HL-60/S4 (cell line): ENCODE measurements around the gene KIAA0825.

ENCODE experiments used
- in situ Hi-C: fragments of 300-500 bp; cut with MboI; formaldehyde crosslinking; loops from 2 replicates; pipeline ENCODE4 v1.14.3; 2022; ENCODE audit warnings: low sequenced_read_pairs

KIAA0825 gene

DNA sequence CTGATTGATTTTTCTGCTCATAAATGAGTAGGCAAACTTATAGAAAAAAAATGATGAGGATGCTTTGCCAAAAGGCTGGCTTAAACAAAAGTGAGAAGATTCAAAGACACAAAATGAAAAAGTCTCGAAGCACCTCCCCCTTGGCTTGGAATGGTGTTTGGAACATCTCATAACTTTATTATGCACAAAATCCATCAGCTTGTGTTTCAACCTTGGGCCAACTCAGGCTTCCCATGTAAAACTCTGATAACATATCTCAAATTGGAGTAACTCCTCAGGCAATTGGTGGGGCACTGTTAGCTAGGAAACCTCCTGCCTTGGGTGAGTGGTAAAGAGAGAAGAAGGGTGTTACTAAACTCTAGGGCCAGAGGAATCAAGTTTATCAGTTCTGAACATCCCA lies 176.3 kb downstream of the KIAA0825 start:
- in situ Hi-C loops, result no loop called here

DNA sequence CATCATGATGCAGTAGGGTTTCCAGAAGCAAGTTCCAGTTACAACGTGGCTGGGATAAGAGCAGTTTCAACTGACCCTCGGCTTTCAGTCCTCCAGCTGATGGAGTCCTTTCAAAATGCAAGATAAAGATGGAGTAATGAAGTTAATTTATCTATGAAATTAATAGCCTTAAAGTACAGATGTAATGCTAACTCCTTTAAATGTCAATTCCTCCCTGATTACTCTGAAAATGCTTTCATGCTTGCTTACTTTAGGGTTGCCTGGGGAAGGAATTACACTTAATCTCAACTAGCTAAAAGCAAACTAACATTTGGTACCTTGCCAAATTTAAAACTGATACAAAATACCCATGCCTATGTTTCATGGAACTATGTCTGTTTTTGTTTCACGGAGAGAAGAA lies 178.4 kb downstream of the KIAA0825 start:
- in situ Hi-C loops, result no loop called here

DNA sequence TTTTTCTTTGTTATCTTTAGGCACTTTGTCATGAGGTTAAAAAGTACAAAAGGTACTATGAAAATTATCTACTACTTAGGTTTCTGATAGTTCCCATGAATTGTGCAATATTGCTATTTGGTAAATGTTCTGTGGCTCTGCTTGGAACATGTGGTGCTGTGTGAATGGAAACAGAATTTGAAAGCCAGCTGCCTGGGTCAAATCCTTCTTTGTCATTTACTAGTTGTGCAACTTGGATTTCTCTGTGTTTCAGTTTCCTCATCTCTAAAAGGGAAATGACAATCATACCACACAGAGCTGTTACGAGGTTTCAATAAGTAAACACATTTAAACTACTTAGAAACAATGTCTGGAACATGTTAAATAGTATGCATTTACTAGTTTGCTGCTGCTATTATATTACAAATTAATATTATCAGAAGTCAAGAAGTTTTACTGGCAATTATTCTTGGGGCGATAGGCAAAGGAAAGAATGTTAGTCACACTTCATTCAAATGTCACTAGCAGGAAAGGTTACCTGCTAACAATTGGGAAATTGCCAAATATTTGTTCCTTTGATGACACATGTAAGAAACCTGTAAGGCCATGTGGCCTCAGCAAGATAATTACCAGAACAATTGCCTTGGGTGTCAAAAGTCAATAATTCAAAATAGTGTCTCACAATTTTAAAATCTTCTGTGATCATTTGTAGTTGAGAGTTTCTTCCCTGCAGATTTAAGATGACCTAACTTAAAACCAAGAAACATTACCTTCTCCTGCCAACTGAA lies 184.8 kb downstream of the KIAA0825 start:
- in situ Hi-C loops, result no loop called here

DNA sequence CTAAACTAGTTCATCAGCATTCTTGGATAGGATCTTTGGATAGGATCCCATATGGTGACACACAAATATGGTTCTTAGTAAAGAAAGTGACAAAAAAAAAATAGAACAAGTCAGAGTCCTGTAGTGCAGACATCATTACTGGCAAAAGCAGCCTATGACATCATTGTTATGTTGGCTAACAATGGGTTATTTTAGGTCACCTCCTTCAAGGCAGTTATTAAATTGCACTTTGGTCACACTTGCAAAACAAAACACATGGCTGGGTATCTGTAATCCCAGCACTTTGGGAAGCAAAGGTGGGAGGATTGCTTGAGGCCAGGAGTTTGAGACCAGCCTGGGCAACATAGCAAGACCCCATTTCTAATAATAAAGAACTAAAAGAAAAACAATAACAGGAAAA lies 185.9 kb downstream of the KIAA0825 start:
- in situ Hi-C loops, result no loop called here

DNA sequence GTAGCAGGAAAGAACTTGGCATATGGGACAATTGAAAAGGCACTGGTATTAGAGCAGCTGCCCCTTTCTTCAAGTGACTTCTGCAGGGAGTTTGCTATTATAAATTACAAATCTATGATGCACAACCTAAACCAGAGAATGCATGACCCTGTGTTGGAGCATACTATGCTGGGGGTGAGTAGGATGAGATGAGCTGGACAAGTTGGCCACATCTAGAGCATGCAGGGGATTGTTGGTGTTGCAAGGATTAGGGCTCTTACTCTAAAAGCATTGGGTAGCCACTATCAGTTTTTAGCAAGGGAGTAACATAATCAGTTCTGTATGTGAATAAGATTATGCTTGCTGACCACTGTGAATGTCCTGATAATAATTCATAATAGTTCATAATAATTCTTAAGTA lies 186.7 kb downstream of the KIAA0825 start:
- in situ Hi-C loops, result no loop called here

DNA sequence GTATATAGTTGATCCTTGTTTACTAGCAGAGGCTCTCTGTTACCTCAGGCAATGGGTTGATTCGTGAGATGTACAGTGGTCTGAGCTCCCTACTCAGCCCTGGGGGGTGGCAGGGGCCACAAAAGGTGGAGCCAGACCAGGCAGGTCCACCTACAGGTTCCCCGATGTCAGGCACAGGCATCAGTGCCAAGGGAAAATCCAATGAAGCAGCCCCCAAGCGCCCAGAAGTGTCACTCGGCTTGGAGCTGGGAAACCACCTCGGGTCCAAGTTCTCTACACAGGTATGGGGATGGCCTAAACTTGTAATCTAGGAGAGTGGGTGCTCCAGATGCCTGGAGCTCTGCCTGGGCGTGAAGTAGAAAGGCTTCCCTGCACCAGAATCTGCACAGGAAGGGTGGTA lies 188.8 kb downstream of the KIAA0825 start:
- in situ Hi-C loops, result no loop called here

DNA sequence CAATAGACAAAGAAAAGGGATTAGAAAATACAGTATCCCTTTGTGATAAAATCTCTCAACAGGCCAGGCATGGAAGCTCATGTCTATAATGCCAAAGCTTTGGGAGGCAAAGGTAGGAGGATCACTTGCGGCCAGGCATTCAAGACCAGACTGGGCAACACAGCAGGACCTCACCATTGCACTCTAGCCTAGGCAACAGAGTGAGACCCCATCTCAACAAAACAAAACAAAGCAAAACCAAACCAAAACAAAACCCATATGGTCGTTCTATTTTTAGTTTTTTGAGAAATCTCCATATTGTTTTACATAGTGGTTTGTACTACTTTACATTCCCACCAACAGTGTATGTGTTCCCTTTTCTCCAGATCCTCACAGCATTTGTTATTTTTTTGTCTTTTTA lies 193.0 kb downstream of the KIAA0825 start:
- in situ Hi-C loops, result no loop called here

DNA sequence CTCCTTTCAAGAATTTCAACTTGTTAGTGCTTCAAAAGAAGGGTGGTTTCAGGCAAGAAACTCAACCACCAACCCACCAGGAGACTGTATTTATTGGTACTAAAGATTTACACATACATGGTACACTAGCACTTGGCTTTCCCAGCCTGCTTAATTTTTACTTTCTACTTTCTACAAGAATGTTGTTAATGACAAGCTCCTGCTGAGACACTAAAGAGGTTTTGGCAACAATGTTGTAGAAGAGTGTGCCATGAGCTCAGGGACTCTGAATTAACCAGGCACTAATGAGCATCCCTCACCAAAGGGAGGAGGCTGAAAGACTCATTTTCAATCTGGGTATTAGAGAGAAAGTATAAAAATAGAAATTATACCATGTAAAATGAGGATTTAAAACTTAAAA lies 195.0 kb downstream of the KIAA0825 start:
- in situ Hi-C loops, result no loop called here

DNA sequence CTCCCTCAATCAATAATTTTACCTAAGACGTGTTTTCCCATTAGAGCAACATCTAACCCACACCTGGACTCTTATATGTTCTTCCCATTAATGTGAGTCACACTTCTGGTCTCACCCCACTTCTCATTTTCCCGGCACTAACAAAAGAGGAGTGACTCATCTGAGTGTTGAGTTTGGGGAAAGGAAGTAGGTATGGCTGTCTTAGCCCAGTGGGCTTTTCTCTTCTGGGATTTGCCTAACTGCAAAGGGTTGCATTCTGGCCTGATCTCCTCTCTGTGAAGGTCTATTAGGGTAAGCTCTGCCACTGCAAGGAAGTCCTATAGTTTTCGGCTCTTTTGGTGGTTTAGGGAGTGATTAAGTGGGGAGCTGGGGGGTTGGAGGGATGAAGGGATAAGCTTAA lies 195.6 kb downstream of the KIAA0825 start:
- in situ Hi-C loops, result no loop called here

DNA sequence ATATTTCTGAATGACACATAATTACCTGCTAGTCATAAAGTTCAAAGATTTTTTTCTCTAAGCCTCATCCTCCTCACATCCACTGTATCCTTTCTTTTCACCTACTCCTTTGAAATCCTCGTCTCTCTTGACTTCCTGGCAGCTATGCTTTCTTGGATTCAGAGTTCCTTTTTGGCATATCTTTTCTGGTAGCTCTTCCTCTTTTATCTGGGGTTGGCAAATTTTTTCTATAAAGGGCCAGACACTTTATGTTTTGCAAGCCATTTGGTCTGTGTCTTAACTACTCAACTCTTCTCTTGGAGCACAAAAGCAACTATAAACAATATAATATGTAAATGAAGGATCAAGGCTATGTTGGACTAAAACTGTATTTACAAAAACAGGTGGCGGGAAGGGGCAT lies 197.5 kb downstream of the KIAA0825 start:
- in situ Hi-C loops, result no loop called here

DNA sequence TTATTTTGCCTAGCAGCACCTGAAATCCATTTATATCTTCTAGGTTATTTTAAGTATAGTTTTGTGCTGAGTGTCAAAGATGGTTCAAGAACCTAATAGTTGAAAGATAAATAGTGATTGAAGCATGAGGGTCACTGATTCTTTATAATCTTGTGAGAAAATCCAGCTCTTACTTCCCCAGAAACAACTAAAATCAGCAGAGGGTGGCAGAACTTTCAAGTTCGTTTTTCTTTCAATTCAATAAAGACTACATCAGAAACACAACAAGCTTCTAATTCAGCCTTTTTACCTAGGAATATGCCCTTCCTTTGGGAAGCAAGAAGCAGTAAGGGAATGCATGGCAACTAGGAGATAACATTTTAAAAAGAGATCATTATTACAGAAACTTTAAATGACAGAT lies 202.6 kb downstream of the KIAA0825 start:
- in situ Hi-C loops, result no loop called here

DNA sequence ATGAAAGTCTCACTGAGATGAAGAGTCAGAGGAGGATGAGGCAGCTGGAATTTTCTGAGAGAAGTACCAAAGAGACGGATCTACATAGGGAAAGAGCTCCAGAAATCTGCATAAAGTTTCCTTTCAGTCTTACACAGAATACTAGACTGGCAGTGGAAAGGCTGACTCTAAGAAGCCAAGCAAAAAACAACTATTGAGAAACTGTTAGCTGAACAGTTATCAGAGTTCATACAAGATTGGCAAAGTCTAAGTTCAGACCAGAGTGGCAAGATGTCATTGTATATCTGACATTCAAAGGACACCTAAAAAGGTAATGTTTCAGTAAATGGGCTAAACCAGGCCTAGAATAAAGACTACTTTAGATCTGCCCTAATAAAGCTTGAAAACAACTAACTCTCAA lies 209.0 kb downstream of the KIAA0825 start:
- in situ Hi-C loops, result no loop called here

DNA sequence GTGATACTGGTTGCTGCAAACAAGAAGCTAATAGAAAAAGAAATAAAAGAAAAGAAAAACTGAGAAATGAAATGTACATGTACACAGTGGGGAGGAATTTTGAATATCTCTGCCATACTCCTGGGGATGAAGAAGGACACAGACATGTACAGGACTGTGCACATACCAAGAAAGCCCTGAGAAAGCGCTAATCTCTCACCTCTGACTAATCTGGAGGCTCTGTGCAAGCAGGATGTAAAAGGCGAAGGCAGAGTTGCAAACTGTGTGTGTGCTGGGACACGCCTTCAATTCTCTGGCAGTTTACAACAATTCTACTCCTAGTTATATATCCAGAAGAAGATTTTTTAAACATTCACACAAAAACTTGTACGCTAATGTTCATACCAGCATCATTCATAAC lies 211.4 kb downstream of the KIAA0825 start:
- in situ Hi-C loops, result no loop called here

DNA sequence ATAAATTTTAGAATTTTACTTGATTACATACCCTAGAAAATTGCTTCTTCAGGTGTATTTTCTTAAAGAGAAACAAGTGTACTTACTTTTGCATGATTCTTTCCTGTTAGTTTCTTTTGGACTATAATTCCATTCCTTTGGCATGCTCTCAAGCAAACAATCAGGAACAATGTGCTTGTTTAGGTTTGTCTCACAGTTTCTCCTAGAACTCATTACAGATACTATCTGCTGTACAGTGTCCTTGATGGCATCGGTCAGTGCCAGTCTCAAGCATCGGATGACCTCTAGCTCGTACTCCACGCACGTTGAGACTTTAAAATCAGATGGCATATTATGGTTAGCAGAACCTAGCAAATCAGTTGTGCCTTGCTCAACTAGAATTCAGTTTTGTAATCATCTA lies 214.9 kb downstream of the KIAA0825 start:
- in situ Hi-C loops, result no loop called here

DNA sequence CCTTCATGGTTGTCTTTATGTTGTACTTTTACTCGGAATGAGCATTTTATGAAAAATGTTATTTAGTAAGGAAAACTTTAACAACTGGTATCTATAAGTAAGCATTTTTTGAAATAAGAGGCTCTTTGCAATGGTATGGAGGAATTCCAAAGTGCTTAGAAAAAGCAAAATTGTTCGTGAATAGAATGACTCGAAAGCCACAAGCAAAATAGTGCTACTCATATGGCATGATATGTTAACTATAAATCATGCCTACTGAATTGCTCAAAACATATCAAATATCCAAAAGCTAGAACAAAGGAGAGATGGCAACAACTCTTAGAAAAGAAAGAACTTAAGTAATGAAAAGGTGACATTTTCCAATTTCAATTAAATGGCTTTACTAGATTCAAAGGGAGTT lies 216.3 kb downstream of the KIAA0825 start:
- in situ Hi-C loops, result no loop called here

DNA sequence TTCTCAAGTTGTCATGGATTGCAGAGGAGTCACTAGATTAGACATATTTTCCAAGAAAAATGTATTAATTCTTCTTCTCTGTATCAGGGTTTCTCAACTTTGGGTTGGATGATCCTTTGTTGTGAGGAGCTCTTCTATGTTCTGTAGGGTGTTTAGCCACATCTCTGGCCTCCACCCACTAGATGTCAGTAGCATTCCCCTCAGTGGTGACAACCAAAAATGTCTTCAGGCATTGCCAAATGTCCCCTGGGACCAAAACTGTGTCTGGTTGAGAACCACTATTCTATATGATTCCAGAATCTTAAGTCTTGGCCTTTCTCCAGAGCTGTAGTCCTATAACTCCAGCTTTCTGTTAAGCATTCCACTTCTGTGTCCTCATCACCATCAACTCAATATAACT lies 220.9 kb downstream of the KIAA0825 start:
- in situ Hi-C loops, result no loop called here

DNA sequence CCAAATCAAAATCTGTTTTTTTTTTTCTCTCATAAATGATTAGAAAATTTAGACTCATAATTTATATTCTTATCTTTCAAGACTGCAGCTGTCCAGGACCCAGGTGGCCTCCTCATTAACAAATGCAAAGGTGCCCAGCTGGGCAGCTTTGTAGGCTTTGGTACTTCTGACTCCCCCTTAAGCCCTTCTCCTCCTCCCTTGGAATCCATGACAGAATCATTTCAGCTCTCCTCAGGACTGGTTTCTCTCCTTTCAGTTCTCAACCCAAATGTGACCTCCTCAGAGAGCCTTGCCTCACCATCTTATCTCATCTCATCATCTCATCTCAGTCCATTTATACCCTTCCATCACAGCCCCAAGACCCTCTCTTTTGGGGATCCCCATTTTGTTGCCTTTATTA lies 221.7 kb downstream of the KIAA0825 start:
- in situ Hi-C loops, result no loop called here

DNA sequence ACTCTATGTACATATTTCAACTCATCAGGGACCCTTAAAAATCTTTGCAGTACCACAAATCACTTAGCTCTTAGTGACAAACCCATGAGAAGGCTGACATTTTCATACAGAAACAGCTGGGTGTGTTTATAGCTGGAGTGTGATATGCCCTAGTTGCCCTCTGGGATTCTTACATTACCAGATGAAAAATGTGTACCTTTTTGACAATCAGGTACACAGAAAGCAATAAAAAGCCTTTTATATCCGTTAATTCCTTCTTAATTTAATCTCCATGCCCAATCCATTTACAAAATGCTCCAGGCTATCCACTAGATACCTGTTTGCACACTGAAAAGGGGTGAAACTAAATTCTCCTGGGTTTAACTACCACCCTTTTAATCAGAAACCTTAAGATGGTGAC lies 222.9 kb downstream of the KIAA0825 start:
- in situ Hi-C loops, result no loop called here

DNA sequence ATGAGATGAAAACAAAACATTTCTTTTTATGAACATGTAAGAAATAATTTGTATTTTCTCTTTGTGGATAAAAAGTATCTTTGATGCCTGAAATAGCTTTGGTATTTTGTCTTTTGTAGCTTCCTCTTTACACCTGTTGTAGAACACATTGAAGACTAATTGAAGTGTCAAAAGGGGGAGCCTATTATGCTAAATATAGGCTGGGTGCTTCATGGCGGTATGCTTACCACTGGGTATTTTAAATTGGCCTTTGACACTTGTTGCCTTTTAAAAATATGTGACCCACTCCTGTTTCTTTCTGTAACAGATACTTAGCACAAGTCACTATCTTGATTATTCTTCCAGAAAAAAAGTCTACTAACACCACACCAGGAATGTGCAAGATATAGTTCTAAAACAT lies 226.4 kb downstream of the KIAA0825 start:
- in situ Hi-C loops, result no loop called here

DNA sequence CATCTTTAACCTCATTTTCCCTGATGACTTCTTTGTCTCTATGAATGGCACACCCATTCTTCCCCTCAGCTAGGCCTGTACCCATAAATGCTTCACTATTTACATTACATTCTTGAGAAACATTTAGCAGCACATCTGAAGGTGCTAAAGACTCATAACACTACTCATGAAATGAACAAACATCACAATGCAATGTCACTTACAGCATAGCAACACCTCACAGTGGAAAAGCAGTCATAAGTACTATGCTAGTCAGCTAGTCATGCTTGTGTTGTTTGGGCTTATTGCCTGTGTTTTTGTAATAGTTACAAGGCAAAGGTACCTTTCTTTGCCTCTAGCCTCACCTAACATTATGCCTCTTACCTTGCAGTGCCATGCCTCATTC lies 228.9 kb downstream of the KIAA0825 start:
- in situ Hi-C loops, result no loop called here

DNA sequence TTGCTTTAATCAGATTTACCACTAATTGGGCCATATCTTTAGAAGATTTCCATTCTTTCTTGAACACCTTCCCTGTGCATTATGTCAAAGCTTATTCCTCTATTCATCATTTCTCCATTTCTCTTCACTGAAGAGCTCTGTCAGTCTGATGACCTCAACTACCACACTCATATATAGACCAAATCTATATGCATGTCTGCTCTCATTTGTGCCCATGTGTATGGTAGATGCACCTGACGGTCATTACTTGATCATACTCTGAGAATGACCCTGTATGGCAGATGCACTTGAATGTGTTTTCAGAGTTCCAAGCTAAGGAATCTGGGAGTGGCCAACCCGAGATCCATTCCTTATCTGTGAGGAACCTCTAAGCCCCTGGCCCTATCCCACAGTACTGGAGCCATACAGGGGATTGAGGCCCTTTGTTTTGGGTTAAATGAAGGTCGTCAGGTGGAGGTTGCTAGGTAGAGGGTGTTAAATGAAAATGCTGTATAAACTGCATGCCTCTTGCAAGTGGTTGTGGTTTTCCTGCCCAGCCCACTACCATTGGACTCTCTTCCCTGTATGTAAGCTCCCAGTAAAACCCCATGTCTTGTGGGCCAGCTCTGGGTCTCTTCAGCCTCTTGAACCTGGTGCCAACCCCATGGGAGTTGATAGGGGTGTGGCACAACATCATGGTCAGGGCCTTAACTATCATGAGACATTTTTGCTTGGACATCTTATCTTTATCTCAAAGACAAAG lies 229.5 kb downstream of the KIAA0825 start:
- in situ Hi-C loops, result no loop called here

DNA sequence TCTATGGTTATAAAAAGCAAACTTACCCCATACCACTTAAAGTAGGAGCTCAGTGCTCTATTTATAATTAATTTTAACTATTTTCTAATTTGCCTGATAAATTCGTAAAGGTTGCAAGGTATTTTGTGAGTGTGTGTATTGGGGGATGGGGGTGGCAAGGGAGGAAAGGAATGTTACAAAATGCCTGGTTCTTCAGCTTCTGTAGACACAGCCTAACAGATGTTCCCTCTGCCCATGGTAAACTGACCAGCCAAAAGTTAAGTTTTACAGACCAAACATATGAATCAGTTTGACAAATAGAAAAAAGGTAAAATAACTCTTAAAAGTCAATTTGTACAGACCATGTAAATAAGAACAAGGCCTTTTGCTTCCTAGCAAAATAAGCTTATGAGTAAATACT lies 232.6 kb downstream of the KIAA0825 start:
- in situ Hi-C loops, result no loop called here

DNA sequence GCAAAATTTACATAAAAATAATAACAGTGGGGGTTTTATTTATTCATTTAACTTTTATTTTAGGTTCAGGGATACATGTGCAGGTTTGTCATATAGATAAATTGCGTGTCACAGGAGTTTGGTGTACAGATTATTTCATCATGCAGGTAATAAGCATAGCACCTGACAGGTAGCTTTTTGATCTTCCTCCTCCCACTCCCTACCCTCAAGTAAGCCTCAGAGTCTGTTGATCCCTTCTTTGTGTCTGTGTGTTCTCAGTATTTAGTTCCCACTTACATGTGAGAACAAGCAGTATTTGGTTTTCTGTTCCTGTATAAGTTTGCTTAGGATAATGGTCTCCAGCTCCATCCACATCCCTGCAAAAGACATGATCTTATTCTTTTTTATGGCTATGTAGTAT lies 240.3 kb downstream of the KIAA0825 start:
- in situ Hi-C loops, result no loop called here
